Glutamatergic neuron (in vitro differentiated cells): ENCODE data around the gene AUTS2. TPM values are rescaled to one million over a fixed set of nuclear protein-coding genes. Genes with fewer than 3 reads are reported as not detected.

ENCODE experiments used
- DNase-seq: peaks from one replicate; pipeline ENCODE4 v3.0.0; 2022
- H3K27ac Mint-ChIP-seq: one replicate; pipeline ENCODE4 v1.8.0; 2020; ENCODE audit warnings: mild to moderate bottlenecking, mixed read lengths, inconsistent platforms; ENCODE audit not compliant: unreplicated experiment
- H3K27me3 Mint-ChIP-seq: one replicate; pipeline ENCODE4 v1.8.0; 2020; ENCODE audit warnings: mild to moderate bottlenecking, moderate library complexity, mixed read lengths, inconsistent platforms; ENCODE audit not compliant: unreplicated experiment
- H3K36me3 Mint-ChIP-seq: one replicate; pipeline ENCODE4 v1.8.0; 2020; ENCODE audit warnings: mild to moderate bottlenecking, mixed read lengths, inconsistent platforms; ENCODE audit not compliant: unreplicated experiment
- H3K4me1 Mint-ChIP-seq: one replicate; pipeline ENCODE4 v1.8.0; 2020; ENCODE audit warnings: mild to moderate bottlenecking, low read depth, mixed read lengths, inconsistent platforms; ENCODE audit not compliant: unreplicated experiment
- H3K4me3 Mint-ChIP-seq: one replicate; pipeline ENCODE4 v1.8.0; 2020; ENCODE audit warnings: mild to moderate bottlenecking, mixed read lengths, inconsistent platforms; ENCODE audit not compliant: unreplicated experiment
- H3K9me3 Mint-ChIP-seq: one replicate; pipeline ENCODE4 v1.8.0; 2020; ENCODE audit warnings: mild to moderate bottlenecking, moderate library complexity, mixed read lengths, inconsistent platforms; ENCODE audit not compliant: unreplicated experiment
- total RNA-seq: library from RNA; stranded (reverse); fragmentation: NEBNext Ultra II Directional; extraction: Animal tissue kit (Norgen Biotek cat#: 25700); gene quantifications from one replicate; pipeline ENCODE4 v1.2.1, GENCODE V29; 2021; ENCODE audit not compliant: unreplicated experiment
- TF ChIP-seq, protein P1 (sequence below): fragments of 200-600 bp; sonication (generic); IDR thresholded peaks from one replicate; pipeline ENCODE4 v1.5.0; 2021; ENCODE audit not compliant: partially characterized antibody, unreplicated experiment

AUTS2 gene
- total RNA-seq, 1 donor from 2014 or later: 300 TPM

DNA sequence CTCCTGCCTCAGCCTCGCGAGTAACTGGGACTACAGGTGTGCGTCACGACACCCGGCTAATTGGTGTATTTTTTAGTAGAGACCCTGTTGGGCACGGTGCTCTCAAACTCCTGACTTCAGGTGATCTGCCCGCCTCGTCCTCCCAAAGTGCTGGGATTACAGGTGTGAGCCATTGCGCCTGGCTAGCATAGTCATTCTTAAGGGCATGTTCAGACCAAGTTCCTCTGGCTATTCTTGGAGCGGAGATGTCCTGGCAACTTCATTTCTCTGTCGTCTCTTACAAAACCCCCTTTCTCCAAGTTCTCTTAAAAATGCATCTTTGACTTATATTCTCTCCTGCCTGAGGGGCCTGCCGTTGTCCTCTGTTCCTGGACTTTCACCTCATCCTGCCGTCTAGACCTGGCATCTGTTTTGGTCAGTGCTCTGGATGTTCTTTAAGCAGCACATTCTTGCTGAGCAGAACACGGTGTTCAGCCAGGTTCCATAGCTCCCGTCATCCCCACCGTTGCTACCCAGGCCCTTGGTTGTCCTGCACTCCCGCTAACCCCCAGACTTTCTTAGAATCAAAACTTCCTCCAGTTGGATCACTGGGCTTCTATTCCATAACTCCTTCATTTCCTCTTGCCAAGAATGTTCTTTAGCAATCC, 1023.8 kb downstream of the AUTS2 start:
- no peak overlapping the region for H3K4me3 Mint-ChIP-seq
- H3K4me1 Mint-ChIP-seq: peaks cover 44% of the 10 kb centered on the region
- H3K9me3 Mint-ChIP-seq: peaks cover 11% of the 10 kb centered on the region
- no peaks in the 10 kb centered on the region for H3K36me3 Mint-ChIP-seq
- H3K27me3 Mint-ChIP-seq: peaks cover 12% of the 10 kb centered on the region
- H3K27ac Mint-ChIP-seq: peak overlapping the region; percentile 50
- DNase-seq: no peak
- TF ChIP-seq, protein P1, sequence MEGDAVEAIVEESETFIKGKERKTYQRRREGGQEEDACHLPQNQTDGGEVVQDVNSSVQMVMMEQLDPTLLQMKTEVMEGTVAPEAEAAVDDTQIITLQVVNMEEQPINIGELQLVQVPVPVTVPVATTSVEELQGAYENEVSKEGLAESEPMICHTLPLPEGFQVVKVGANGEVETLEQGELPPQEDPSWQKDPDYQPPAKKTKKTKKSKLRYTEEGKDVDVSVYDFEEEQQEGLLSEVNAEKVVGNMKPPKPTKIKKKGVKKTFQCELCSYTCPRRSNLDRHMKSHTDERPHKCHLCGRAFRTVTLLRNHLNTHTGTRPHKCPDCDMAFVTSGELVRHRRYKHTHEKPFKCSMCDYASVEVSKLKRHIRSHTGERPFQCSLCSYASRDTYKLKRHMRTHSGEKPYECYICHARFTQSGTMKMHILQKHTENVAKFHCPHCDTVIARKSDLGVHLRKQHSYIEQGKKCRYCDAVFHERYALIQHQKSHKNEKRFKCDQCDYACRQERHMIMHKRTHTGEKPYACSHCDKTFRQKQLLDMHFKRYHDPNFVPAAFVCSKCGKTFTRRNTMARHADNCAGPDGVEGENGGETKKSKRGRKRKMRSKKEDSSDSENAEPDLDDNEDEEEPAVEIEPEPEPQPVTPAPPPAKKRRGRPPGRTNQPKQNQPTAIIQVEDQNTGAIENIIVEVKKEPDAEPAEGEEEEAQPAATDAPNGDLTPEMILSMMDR: no peak

DNA sequence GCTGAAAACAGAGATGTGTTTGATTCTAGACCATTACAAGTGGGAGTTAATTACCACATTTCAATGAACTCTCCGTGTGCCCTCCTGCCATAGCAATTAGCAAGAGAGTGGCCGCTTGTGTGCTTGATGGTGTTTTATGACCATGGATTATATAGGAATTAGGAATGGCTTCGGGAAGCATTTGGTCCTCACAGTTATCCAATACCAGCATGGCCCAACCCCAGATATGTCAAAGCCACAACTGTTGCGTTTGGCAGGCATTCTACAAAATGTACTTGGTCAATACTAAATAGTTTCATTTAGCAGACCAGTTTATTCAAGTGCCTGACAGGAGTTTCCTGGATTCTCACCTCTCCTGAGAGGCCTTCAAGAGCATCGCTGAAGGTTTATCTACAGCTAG, 1024.7 kb downstream of the AUTS2 start:
- peaks cover 40% of the 10 kb centered on the region for H3K4me1 Mint-ChIP-seq
- no peak overlapping the region for H3K27ac Mint-ChIP-seq
- no peak for DNase-seq
- H3K36me3 Mint-ChIP-seq: no peaks in the 10 kb centered on the region
- peaks cover 10% of the 10 kb centered on the region for H3K27me3 Mint-ChIP-seq
- TF ChIP-seq, protein P1: no peak
- H3K4me3 Mint-ChIP-seq: no peak overlapping the region
- peaks cover 7% of the 10 kb centered on the region for H3K9me3 Mint-ChIP-seq

DNA sequence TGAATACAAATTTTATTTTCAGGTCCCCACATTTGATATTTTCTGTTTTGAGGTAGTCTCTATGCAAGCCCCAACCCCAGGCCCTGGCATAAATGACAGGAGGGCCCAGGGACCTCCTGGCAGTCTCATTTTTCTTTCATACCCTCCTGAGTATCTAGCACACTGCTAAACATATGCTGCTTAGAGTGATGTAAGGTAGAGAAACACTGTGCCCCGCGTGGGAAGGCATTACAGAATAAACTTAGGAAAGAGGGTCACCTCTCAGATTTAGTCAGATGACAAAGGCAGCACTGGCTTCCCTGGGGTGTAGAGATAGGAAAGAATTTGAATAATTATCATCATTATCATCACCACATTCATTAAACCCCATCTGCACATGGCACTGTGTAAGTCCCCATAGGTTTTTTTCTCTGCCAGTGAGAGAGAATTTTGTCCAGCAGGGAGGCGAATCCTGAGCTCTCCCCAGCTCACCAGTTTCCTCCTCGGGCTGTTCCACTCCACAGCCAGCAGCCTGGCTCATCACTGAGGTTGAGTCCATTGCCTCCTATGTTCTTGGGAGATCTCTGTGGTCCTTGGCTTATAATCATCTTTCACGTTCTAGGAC, 1026.3 kb downstream of the AUTS2 start:
- Mint-ChIP-seq H3K9me3 (peaks cover 4% of the 10 kb centered on the region), H3K27me3 (peaks cover 3% of the 10 kb centered on the region), H3K36me3 (no peaks in the 10 kb centered on the region), H3K4me1 (peaks cover 30% of the 10 kb centered on the region), H3K27ac (peak overlapping the region; percentile 53), H3K4me3 (no peak overlapping the region)
- DNase-seq: no peak
- TF ChIP-seq, protein P1: no peak

DNA sequence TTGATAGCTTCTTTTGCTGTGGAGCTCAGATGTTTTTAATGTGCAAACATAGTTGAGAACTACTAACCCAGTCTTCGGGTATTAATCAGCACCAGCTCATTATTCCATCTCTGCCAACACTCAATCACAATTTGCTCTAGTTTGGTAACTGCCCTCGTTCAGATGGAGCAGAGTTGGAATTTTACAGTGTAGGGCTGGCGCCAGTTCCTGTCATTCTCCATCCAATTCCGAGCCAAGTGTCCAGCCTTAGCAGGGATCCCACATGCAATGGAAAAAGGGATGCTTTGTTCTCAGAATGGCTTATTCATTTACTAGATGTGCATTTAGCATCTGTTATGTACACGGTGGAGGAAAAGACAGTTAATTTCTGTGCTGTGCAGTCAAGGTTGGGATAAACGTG, 1029.2 kb downstream of the AUTS2 start:
- Mint-ChIP-seq H3K4me1 (peaks cover 40% of the 10 kb centered on the region), H3K27ac (no peak overlapping the region), H3K4me3 (no peak overlapping the region), H3K9me3 (peaks cover 15% of the 10 kb centered on the region), H3K27me3 (peaks cover 14% of the 10 kb centered on the region), H3K36me3 (no peaks in the 10 kb centered on the region)
- no peak for DNase-seq
- TF ChIP-seq, protein P1: no peak

DNA sequence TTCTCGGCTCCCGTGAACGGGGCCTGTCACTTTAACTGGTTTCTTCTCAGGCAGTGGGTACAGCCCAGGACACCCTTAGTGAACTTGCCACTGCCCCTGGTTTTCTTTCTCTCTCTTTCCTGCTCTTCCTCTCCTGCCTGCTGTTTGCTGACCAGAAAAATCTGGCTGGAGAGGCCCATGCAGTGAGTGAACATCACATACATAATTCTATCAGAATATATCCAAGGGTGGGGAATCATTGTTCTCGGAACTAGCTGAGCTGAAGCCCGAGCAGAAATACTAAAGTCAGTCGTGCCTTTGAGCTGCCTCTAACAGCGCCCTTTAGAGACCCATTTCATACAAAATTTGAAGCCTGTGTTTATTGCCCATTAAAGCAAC, 1032.2 kb downstream of the AUTS2 start:
- TF ChIP-seq, protein P1: no peak
- Mint-ChIP-seq H3K4me1 (peaks cover 41% of the 10 kb centered on the region), H3K36me3 (peaks cover 8% of the 10 kb centered on the region), H3K27ac (peak overlapping the region; percentile 96), H3K9me3 (peaks cover 17% of the 10 kb centered on the region), H3K27me3 (peaks cover 14% of the 10 kb centered on the region), H3K4me3 (peak overlapping the region; percentile 67)
- no peak for DNase-seq
